ENCODE data around the gene FAM20A.

FAM20A gene

DNA sequence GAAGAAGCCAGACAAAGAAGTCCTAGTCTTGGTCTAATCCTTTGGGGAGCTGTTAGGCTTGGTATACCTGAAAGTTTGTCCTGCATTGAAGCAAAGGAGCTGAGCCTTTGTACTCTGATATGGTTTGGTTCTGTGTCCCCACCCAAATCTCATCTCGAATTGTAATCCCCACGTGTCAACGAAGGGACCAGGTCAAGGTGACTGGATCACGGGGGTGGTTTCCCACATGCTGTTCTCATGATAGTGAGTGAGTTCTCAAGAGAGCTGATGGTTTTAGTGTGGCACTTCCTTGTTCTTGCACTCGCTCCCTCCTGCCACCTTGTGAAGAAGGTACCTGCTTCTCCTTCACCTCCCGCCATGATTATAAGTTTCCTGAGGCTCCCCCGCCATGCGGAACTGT, 33.6 kb downstream of the FAM20A start:
- no peak for FAIRE-seq
- DNase-seq (ENCODE audit: low spot score) = no peak

DNA sequence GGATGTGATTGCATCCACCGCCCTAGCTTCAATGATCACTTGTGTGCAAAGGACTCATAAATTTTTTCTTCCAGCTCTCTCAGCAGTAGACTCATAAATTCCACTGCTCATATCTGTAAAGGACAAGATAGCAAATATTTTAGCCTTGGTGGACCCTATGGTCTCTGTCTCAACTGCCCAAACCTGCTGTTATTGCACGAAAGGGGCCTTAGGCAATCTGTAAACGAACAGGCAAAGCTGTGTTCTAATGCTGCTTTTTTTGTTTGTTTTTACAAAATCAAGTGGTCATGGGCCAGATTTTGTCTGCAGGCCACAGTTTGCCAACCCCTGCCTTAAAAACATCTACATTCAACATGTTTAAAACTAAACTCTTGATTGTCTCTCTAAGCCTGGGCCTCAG, 34.1 kb downstream of the FAM20A start:
- FAIRE-seq = no peak
- DNase-seq (ENCODE audit: low spot score) = no peak

DNA sequence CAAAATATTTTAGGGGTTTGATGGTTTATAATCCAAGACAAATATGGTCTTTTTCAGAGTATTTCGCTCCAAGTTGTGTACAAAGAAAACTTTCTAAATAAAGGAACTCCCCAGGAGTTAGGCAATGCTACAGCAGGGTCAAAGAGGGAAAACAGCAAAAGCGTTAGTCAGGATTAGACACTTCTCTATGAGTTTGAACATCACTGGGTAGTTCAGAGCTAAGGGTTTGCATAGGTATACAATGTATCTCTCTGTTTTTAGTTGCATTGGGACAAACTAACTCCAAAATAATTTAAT, 34.8 kb downstream of the FAM20A start:
- no peak for DNase-seq (ENCODE audit: low spot score)
- no peak for FAIRE-seq

DNA sequence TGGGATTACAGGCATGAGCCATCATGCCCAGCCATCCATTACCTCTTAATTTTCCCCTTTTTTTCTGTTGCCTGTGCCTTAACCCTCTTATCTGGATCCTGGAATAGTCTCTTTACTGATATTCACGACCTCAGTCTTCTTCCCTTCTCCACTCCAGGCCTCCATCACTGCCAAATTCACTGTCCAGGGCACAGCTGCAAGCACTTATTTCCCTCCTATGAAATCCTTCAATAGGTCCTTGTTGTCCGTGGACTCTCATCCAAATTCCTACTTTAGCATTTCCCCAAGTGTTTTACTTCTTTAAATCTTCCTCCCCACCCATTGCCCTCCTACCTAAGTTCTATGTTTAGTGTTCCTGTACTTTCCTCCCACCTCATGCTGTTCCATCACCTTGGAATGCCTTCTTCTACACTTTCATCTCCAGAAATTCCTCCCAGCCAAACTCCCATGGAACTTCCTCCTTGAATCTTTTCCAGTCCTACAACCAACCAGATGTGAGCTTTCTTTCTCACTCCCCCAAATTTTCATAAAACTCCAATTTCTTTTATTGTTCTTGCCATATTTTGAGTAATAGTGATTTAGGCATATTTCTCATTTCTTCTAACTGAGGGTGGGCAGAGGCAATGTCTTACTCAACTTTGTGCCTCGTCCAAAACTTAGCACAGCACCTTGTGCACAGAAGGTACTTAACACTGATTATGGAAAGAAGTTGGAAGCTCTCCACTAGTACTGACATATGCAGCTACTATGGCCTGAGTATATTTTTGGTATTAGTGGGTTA, 35.3 kb downstream of the FAM20A start:
- no peak for FAIRE-seq

DNA sequence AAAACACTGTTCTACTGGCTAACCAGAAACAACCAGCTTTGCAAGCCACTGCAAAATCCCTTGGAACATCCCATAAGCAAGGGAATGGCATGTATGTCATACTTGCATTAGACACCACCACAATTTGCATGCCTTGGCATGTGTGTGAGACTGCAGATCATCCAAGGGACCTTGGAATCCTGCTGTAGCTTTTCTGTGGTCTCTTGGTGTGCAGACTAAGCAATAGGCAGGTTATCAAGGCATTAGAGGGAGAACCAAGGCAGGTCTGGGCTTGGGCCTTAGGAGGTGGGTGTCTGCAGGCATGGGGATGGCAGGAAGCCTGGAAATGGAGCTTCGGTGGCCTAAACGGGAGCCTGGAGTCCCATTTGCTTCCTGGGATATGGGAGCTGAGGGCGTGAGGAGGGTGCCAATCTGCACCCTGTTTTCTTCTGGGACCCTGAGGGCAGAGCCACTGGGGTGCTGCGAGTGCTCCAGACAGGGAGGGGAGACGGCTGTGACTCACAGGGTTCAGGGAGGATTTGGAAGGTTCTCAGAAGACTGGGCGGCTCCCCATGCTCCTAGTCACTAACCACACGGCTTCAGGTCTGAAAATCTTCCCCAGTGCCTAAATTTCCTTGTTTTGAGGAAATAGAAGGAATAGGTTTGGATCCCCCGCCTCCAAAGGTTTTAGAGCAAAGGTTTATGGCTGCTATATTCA, 36.6 kb downstream of the FAM20A start:
- DNase-seq (ENCODE audit: low spot score) (no peak), FAIRE-seq (no peak)

More for the DNA sequence above, 35.3 kb downstream of the FAM20A start:
- DNase-seq (ENCODE audit: low spot score) = no peak

GRCh38 chr17:68562736-68563135, 38.4 kb downstream of the FAM20A start:
- DNase-seq (ENCODE audit: low spot score) = no peak
- no peak for FAIRE-seq

DNA sequence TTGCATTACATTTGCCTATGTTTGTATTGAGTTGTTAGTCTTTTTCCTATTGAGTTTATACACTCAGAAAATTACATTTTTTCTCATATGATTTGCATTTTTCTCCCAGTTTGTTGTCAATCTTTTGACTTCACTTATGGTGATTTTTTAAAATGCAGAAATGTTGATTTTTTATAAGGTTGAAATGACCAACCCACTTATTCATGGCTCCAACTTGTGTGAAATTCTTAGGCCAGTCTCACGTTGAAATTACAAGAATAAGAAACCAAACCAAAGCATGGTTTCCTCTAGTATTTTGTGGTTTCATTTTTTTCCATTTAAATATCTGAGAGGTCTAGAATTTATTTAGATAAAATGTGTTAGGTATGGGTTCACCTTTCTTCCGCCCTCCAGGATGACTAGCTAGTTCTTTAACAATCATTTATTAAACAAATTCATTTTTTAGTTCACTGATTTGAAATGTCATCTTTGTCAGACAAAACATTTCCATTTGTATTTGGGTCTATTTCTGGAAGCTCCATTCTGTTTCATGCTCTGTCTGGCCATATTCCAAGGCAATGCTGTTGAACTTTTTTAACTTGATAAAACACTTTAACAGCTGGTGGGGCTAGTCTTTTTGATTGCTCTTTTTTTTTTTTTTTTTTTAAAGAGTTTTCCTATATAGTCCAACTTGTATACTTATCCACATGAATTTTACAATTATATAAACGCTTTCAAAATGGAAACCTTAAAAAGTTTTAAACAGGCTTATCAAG, 40.0 kb downstream of the FAM20A start:
- FAIRE-seq = no peak
- DNase-seq (ENCODE audit: low spot score) = no peak

DNA sequence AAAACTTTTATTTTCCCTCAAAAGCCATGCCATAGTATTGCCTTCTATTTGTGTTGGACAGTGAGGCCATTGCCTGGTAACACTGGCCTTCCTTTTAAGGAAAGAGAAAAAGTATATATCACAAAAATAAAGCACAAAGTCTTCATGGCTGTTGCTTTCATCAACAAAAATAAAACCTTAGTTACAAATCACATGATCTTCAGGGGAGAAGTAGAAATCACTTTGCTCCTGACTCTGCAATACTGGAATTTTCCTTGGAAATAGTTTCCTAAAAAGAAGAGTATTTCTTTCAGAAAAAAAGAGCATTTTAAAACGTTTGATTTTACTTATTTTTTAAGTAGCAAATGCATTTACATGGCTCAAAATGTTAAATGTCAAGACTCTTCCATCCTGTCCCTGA, 41.9 kb downstream of the FAM20A start:
- no peak for FAIRE-seq
- DNase-seq (ENCODE audit: low spot score) = no peak

- no peak for FAIRE-seq
Measured at GRCh38 chr17:68556551-68556950, 44.6 kb downstream of the FAM20A start.

DNA sequence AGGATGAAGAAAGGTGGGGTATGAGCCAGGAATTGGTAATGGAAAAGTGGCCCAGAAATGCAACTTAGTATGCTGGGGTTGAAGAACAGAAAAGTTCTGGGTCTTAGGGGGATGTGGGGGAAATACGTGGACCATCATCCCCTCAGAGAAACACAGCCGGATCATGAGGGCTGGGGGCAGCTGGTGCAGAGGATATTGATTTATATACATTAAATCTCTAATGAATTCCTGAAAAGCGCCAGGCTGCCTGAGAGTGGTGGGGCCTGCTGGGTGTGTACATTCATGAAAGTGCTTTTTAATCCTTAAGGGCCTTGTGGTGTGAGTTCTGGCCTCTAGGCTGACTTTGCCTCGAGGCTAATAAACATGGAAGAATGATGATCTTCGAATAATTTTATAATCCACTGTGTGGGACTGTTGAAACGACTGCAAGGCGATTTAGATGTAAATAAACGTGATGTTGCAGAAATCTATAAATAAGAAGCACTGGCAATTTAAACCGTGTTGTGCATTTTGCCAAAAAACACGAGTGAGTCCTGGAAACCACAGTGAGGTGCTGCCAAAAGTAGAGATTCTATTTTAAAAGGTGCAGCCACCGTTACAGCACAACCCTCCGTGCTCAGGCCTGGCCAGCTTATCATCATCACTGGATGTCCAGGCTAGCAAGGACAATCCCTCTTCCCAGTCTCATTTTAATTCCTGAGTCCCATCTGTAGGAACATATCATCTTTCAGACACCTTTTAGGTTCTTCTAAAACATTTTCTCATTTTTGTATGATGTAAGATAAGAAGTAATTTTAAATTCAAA, 56.9 kb downstream of the FAM20A start:
- DNase-seq (ENCODE audit: low spot score) = no peak

More at GRCh38 chr17:68556551-68556950, 44.6 kb downstream of the FAM20A start:
- DNase-seq (ENCODE audit: low spot score) = no peak

DNA sequence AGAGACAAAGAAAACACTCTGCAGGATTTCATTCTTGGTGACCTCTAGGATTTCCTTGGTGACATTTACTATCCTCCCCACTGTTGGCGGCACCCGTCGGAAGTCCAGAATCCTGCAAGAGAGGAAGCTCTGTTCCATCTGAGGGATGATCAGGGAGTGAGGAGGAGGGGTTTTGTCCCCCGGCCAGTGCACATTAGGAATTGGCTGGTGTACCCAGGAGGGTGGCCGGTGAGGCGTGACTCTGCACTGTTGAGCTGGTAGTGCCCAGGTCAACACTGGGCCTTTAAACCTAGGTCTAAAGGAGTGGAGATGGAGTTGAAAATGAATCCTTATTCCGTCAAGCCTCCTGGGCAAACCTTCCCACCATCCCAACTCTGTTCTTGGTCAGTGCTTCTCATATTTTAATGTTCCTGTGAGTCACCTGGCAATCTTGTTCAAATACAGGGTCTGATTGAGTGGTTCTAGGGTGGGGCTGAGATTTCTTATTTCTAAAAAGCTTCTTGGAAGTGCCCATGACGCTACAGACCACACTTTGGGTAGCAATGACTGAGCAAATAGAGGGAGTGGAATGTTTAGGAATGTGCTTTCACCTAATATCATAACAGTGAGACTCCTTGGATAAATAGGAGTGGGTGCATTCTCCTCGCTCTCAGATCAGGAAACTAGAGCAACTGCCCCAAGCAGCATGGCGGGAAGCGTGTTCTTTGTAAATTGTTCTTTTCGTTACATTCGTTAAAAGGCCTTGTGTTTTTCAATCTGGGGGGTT, 58.3 kb downstream of the FAM20A start:
- no peak for DNase-seq (ENCODE audit: low spot score)
- no peak for FAIRE-seq

More for the DNA sequence above, 56.9 kb downstream of the FAM20A start:
- FAIRE-seq = no peak

DNA sequence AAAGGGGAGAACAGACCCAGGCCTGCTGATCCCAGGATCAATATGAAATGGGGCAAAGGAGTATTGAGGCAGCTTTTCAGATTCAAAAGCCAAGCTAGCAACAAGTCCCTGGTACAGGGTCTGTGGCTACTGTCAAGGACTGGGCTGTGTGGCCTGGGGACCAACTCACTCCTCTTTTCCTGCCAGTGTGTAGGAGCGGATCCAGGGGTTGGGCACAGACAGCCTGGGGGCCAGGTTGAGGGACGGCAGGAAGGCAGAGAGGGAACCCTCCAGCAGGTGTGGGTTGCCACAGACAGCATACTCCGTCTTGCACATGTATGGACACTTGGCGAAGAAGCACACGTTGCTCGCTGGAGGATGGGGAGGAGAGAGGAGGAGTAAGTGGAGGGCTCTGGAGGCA, 59.4 kb downstream of the FAM20A start:
- FAIRE-seq = no peak
- DNase-seq (ENCODE audit: low spot score) = no peak

GRCh38 chr17:68540981-68541380, 60.2 kb downstream of the FAM20A start:
- DNase-seq (ENCODE audit: low spot score) (no peak), FAIRE-seq (no peak)

GRCh38 chr17:68539548-68540467, 61.4 kb downstream of the FAM20A start:
- no peak for FAIRE-seq
- DNase-seq (ENCODE audit: low spot score) = no peak

- DNase-seq (ENCODE audit: low spot score) (no peak), FAIRE-seq (no peak)
Measured at GRCh38 chr17:68535922-68536321, 65.2 kb downstream of the FAM20A start.

DNA sequence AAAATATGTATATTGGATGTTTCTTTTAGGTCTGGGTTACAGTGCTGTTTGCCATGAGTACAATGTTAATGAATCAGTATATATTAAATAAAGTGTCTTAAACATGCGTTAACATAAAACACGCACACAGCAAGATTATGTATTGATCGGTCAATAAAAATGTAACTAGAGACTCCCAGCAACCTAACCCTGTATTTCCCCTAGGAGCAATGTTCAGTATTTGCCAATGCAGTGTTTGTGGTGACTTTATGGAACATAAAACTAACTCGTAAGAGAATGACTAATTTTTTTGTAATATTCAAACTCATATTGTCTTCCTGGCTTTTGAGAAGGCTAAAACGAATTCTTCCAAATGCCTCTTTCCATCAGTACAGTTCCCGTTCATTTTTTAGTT, 66.5 kb downstream of the FAM20A start:
- DNase-seq (ENCODE audit: low spot score) (no peak), FAIRE-seq (no peak)

DNA sequence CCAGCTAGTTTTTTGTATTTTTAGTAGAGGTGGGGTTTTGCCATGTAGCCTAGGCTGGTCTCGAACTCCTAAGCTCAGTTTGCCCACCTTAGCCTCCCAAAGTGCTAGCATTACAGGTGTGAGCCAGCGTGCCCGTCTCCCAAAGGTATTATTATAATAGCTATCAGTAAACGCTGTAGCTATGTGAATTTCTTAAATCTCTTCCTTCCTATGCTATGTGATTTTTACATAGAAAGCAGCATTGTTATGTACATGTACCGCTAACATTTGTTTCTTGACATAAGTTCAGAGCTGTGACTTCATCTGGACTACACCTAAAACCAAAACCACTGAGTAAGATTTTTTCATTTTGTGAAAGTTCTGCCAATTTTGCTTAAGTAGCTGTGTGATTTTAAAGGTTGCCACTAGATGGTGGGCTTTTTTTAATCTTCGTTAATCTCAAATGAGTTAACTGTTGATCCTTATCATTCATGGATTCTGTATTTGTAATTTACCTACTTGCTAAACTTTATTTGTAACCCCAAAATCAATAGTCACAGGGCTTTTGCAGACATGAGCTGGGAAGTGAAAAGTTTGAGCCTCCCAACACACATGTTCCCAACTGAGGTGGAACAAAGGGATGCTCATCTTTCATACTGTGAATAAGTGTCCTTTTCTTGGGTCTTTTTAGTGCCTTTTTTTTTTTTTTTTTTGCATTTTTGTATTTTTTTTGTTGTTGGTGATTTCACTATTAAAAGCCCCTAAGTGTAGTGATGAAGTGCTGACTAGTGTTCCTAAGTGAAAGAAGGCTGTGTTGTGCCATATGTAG, 67.1 kb downstream of the FAM20A start:
- no peak for FAIRE-seq
- no peak for DNase-seq (ENCODE audit: low spot score)

GRCh38 chr17:68532826-68533225, 68.3 kb downstream of the FAM20A start:
- DNase-seq (ENCODE audit: low spot score) = no peak
- no peak for FAIRE-seq

DNA sequence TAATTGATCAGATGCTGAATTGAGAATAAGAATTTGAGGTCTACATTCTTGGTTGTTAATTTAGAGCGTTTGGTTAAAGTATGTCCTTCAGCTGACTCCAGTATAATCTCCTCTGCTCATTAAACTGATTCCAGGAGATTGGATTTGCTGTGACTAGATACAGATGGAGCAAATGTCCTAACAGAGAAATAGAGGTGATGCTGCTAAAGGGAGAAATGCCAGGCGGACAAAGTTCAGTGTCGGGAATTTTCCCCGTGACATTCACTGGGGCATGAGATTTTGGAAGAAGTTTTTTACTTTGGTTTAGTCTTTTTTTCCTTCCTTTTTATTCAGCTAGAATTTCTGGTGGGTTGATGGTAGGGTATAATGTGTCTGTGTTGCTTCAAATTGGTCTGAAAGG, 69.9 kb downstream of the FAM20A start:
- FAIRE-seq (no peak), DNase-seq (ENCODE audit: low spot score) (no peak)
